HepG2 (cell line): ENCODE results near the gene KATNBL1. TPM values are rescaled to one million over a fixed set of nuclear protein-coding genes. Genes with fewer than 3 reads are reported as not detected.

ENCODE experiments used
- ATAC-seq: fragments of 200-7000 bp; cut with Tn5 transposase; 3 replicates; pipeline ENCODE4 v1.9.1; 2020; ENCODE audit warnings: mild to moderate bottlenecking, moderate library complexity
- BruUV-seq: library from RNA; stranded (reverse); fragments of 400-500 nt; replicated peaks from 2 replicates; lab custom pipeline; 2021; lab: Mats Ljungman, UMichigan
- CTCF ChIA-PET: fragments of 300-600 bp; formaldehyde crosslinking; extraction: SDS; loops from one replicate; lab custom pipeline; 2021; ENCODE audit warnings: low total read pairs, inconsistent platforms, low intra/inter-chr PET ratio; lab: Yijun Ruan, JAX
- POLR2A ChIA-PET: fragments of 350-600 bp; sonication (Branson Sonifier 250); formaldehyde crosslinking; loops from one replicate; lab custom pipeline; 2020; ENCODE audit warnings: antibody characterized with exemption, inconsistent platforms; lab: Yijun Ruan, JAX
- DNase-seq: peaks from one replicate; pipeline ENCODE4 v3.0.0-alpha.2; 2015; ENCODE audit warnings: low spot score
- FAIRE-seq: peaks from 3 replicates; lab custom pipeline; 2011; peaks lifted over from hg19 to GRCh38; lab: Jason Lieb, UNC
- H2AFZ ChIP-seq: one replicate; pipeline ENCODE4 v1.6.1; 2011; ENCODE audit warnings: low read length, inconsistent platforms
- H3K27ac ChIP-seq: fragments of 300-600 bp; 3 replicates; pipeline ENCODE4 v1.8.0; 2011; ENCODE audit warnings: mixed run types, mild to moderate bottlenecking, mixed read lengths, low read length, inconsistent platforms; ENCODE audit not compliant: insufficient read depth; ENCODE audit errors: extremely low read length
- H3K27me3 ChIP-seq, 2 experiments: fragments of 200-600 bp in 1 of 2; 2 replicates in 1 of 2; 3 replicates in 1 of 2; pipeline versions ENCODE4 v1.6.0 to v1.8.0; 2011; ENCODE audit warnings: low read length in 2 of 2, mild to moderate bottlenecking in 2 of 2, moderate library complexity in 2 of 2, inconsistent platforms in 1 of 2; ENCODE audit not compliant: insufficient read depth in 2 of 2, control insufficient read depth in 1 of 2
- H3K36me3 ChIP-seq, 2 experiments: fragments of 200-600 bp in 1 of 2; replicated peaks in 1 of 2; 2 replicates in 1 of 2; 3 replicates in 1 of 2; pipeline versions ENCODE4 v1.5.1 to v1.8.0; 2011; ENCODE audit warnings: low read length in 2 of 2, inconsistent platforms in 1 of 2; ENCODE audit not compliant: insufficient read depth in 2 of 2, control insufficient read depth in 1 of 2
- H3K4me1 ChIP-seq: 2 replicates; pipeline ENCODE4 v1.5.1; 2012; ENCODE audit warnings: low read length, inconsistent platforms; ENCODE audit not compliant: insufficient read depth
- H3K4me2 ChIP-seq: 2 replicates; pipeline ENCODE4 v1.6.0; 2011; ENCODE audit warnings: low read depth, low read length, inconsistent platforms
- H3K4me3 ChIP-seq, 3 experiments: fragments of 200-600 bp in 1 of 3; sonication (generic), shearing (Covaris generic) in 1 of 3; replicated peaks in 1 of 3; 2 replicates each; pipeline ENCODE4 v1.5.1; 2011 to 2016; ENCODE audit warnings: low read length in 3 of 3, inconsistent platforms in 2 of 3, low read depth in 2 of 3, mild to moderate bottlenecking in 2 of 3, control low read depth in 1 of 3, mixed read lengths in 1 of 3; ENCODE audit not compliant: insufficient read depth in 1 of 3
- H3K79me2 ChIP-seq: one replicate; pipeline ENCODE4 v1.6.1; 2011; ENCODE audit warnings: low read length, inconsistent platforms; ENCODE audit not compliant: insufficient read depth
- H3K9ac ChIP-seq: 2 replicates; pipeline ENCODE4 v1.6.0; 2011; ENCODE audit warnings: mild to moderate bottlenecking, low read depth, low read length, inconsistent platforms; ENCODE audit not compliant: insufficient read depth
- H3K9me3 ChIP-seq: 2 replicates; pipeline ENCODE4 v1.5.1; 2012; ENCODE audit warnings: mild to moderate bottlenecking, low read length
- H4K20me1 ChIP-seq: 2 replicates; pipeline ENCODE4 v1.6.0; 2011; ENCODE audit warnings: inconsistent platforms, mild to moderate bottlenecking, low read length, moderate library complexity; ENCODE audit not compliant: insufficient read depth
- CSRNP1 ChIP-seq: sonication (generic); formaldehyde crosslinking; IDR thresholded peaks from 2 replicates; pipeline ENCODE4 v1.8.1; 2023; ENCODE audit warnings: mild to moderate bottlenecking, missing genetic modification reagents
- GZF1 ChIP-seq: sonication (generic); formaldehyde crosslinking; IDR thresholded peaks from 2 replicates; pipeline ENCODE4 v1.5.1; 2020; ENCODE audit warnings: mild to moderate bottlenecking, missing genetic modification reagents
- PTBP1 ChIP-seq: fragments of 200-400 bp; formaldehyde crosslinking; IDR thresholded peaks from 2 replicates; pipeline ENCODE4 v1.6.1; 2018; ENCODE audit warnings: low read length, low read depth; ENCODE audit not compliant: poor library complexity, severe bottlenecking
- SETDB1 ChIP-seq: sonication (generic); formaldehyde crosslinking; IDR thresholded peaks from 2 replicates; pipeline ENCODE4 v1.5.1; 2020; ENCODE audit warnings: missing genetic modification reagents, mild to moderate bottlenecking, borderline replicate concordance
- SNAPC4 ChIP-seq: sonication (generic); formaldehyde crosslinking; IDR thresholded peaks from 2 replicates; pipeline ENCODE4 v1.4.0; 2020; ENCODE audit warnings: mild to moderate bottlenecking, missing genetic modification reagents
- SOX13 ChIP-seq, 3 experiments: fragments of 450-650 bp in 1 of 3; sonication (generic) in 1 of 3; formaldehyde crosslinking in 1 of 3; IDR thresholded peaks in 2 of 3; conservative IDR thresholded peaks in 1 of 3; 2 replicates each; pipeline versions ENCODE4 v1.5.0 to v1.6.1; 2016 to 2020; ENCODE audit warnings: antibody characterized with exemption in 1 of 3, mild to moderate bottlenecking in 1 of 3, missing compliant biosample characterization in 1 of 3, missing genetic modification reagents in 1 of 3, moderate library complexity in 1 of 3
- ZNF687 ChIP-seq: sonication (generic); formaldehyde crosslinking; IDR thresholded peaks from 2 replicates; pipeline ENCODE4 v1.5.1; 2020; ENCODE audit warnings: mild to moderate bottlenecking, missing genetic modification reagents, moderate library complexity
- WGBS: methylation state at CpG from one replicate; pipeline ENCODE4 v1.1.6; 2017; ENCODE audit warnings: low lambda C conversion rate; 5-methylcytosine and 5-hydroxymethylcytosine counted together
- in situ Hi-C: cut with HindIII; loops from 2 replicates; pipeline ENCODE4 v1.10.0; 2017; ENCODE audit warnings: low pct_unique_long_range_greater_than_20kb; ENCODE audit not compliant: extremely low pct_ligation_motif_present
- intact Hi-C: fragments of 100-400 bp; cut with micrococcal nuclease; formaldehyde crosslinking; loops from one replicate; pipeline ENCODE4 v1.10.0; 2022; ENCODE audit not compliant: unreplicated experiment
- polyA plus RNA-seq, 8 experiments: library from polyadenylated mRNA; depleted of rRNA in 3 of 8; stranded (reverse) in 7 of 8; unstranded in 1 of 8; fragments of >200 nt; fragmentation: Illumina TruSeq in 4 of 8; extraction: Trizol in 4 of 8; gene quantifications; 2 replicates each; pipeline versions ENCODE4 v1.2.1 to v1.2.3, GENCODE V29; 2011 to 2016; ENCODE audit warnings: low read depth in 4 of 8, missing spikeins in 1 of 8, mixed read lengths in 1 of 8; ENCODE audit not compliant: insufficient read depth in 1 of 8
- total RNA-seq, 5 experiments: library from RNA; depleted of rRNA; stranded (reverse); fragments of >200 nt; fragmentation: Illumina TruSeq; extraction: Trizol; gene quantifications; 2 replicates each; pipeline ENCODE4 v1.2.3, GENCODE V29; 2016; ENCODE audit warnings: low read depth in 1 of 5

Gene KATNBL1
- total and polyA plus RNA-seq, 2 of the 13 experiments (the other 11 are each of a cell fraction or from before 2014, with no cell fraction given) = 23.4 to 42.8 TPM

- Histone ChIP-seq H3K36me3 (no peaks in the 10 kb centered on the region), H3K27ac (no peak overlapping the region), H3K9me3 (no peaks in the 10 kb centered on the region), H4K20me1 (no peaks in the 10 kb centered on the region), H3K4me2 (no peak overlapping the region), H3K27me3 (no peaks in the 10 kb centered on the region; a peak in 1 of 5 replicates), H3K79me2 (peaks cover 3% of the 10 kb centered on the region), H2AFZ (no peak overlapping the region), H3K4me1 (0 out of 2 replicates have a peak, but pooled peaks cover 11% of the 10 kb centered on the region), H3K9ac (no peak overlapping the region), H3K4me3 (no peak overlapping the region)
- TF ChIP-seq SOX13 (IDR thresholded peaks at IDR 0.05) = no peak
- TF ChIP-seq SOX13 (CRISPR knock-in tag; conservative IDR thresholded peaks at IDR 0.05 in 1 of 2, IDR thresholded peaks at IDR 0.05 in 1 of 2) = no peak
- no peak for TF ChIP-seq PTBP1
- no peak for TF ChIP-seq ZNF687 (CRISPR knock-in tag)
- no peak for TF ChIP-seq SETDB1 (CRISPR knock-in tag)
- TF ChIP-seq GZF1 (CRISPR knock-in tag) = no peak
- no peak for TF ChIP-seq CSRNP1 (CRISPR knock-in tag)
- TF ChIP-seq SNAPC4 (CRISPR knock-in tag) = no peak
- ATAC-seq (no peak), DNase-seq (no peak), FAIRE-seq (no peak)
- no TSS peak for BruUV-seq
- ChIA-PET POLR2A (no interaction called here), CTCF (no interaction called here)
- in situ Hi-C loops = loop anchor here (5.0 kb wide), 1 partner anchor 102 kb away; no protein-coding TSS in a partner anchor
- WGBS = 60% methylated on average over 3 of the region's 3 CpGs
- intact Hi-C loops = no loop called here
Observed at GRCh38 chr15:34214135-34214534, 4.2 kb upstream of the KATNBL1 start.
